Aorta (tissue), 5 donors: ENCODE data around the gene PLBD2. TPM values are rescaled to one million over a fixed set of nuclear protein-coding genes. Genes with fewer than 3 reads are reported as not detected.

Source experiments
- ATAC-seq: fragments of 200-7000 bp; cut with Tn5 transposase; one replicate; pipeline ENCODE4 v1.9.1; 2022; ENCODE audit warnings: moderate library complexity; ENCODE audit not compliant: low FRiP score
- DNase-seq, 2 donors: peaks; one replicate each; pipeline ENCODE4 v3.0.0-alpha.2; 2020
- H3K27ac ChIP-seq, 2 donors: one replicate each; pipeline ENCODE4 v1.5.1; 2013; ENCODE audit warnings: low read length in 2 of 2, mild to moderate bottlenecking in 2 of 2, moderate library complexity in 2 of 2, control low read depth in 1 of 2, inconsistent platforms in 1 of 2, low read depth in 1 of 2
- H3K27me3 ChIP-seq, 2 donors: one replicate each; pipeline ENCODE4 v1.6.1; 2013; ENCODE audit warnings: control low read depth in 1 of 2, low read length in 1 of 2, mild to moderate bottlenecking in 1 of 2, moderate library complexity in 1 of 2; ENCODE audit not compliant: insufficient read depth in 2 of 2, control insufficient read depth in 1 of 2
- H3K36me3 ChIP-seq, 2 donors: one replicate each; pipeline ENCODE4 v1.6.1; 2013; ENCODE audit warnings: control low read depth in 1 of 2, low read length in 1 of 2, mild to moderate bottlenecking in 1 of 2; ENCODE audit not compliant: insufficient read depth in 2 of 2, control insufficient read depth in 1 of 2
- H3K4me1 ChIP-seq, 2 donors: one replicate each; pipeline ENCODE4 v1.6.1; 2013; ENCODE audit warnings: low read length in 2 of 2, control low read depth in 1 of 2, mild to moderate bottlenecking in 1 of 2, moderate library complexity in 1 of 2; ENCODE audit not compliant: insufficient read depth in 2 of 2, control insufficient read depth in 1 of 2
- H3K4me3 ChIP-seq, 2 donors: one replicate each; pipeline ENCODE4 v1.5.1; 2013; ENCODE audit warnings: low read length in 2 of 2, control low read depth in 1 of 2, mild to moderate bottlenecking in 1 of 2
- H3K9me3 ChIP-seq: one replicate; pipeline ENCODE4 v1.6.1; 2013; ENCODE audit warnings: mild to moderate bottlenecking, low read length; ENCODE audit not compliant: control insufficient read depth
- WGBS, 2 donors: extraction: QIAGEN DNeasy Blood & Tissue Kit; methylation state at CpG; one replicate each; pipeline ENCODE4 v1.1.7; 2013; 5-methylcytosine and 5-hydroxymethylcytosine counted together
- intact Hi-C, 2 donors: fragments of 100-400 bp; cut with DNase I; formaldehyde crosslinking; loops; one replicate each; pipeline versions ENCODE4 v1.14.2 to v1.15.0; 2022
- polyA plus RNA-seq, 2 donors: library from polyadenylated mRNA; stranded (reverse); fragments of 200-250 nt; gene quantifications; one replicate each; pipeline ENCODE4 v1.2.3, GENCODE V29; 2013
- total RNA-seq, 2 donors: library from RNA; stranded (reverse); fragmentation: NEBNext Ultra II Directional; extraction: Animal tissue kit (Norgen Biotek cat#: 25700); gene quantifications; one replicate each; pipeline ENCODE4 v1.2.1, GENCODE V29; 2021
- donor health status: healthy with polysubstance abuse.
- donor health status: Bipolar disorder and iron deficiency.
- donor health status: DM: no; HTN: no; CAD: no.
- donor health status: DM: no; HTN: no; CAD: no.
- donor health status: DM: yes; HTN: yes; CAD: no.

PLBD2 gene
- total and polyA plus RNA-seq, 4 donors: 11.6 to 76.1 (median 46.1) TPM

GRCh38 chr12:113385282-113385882 is 27.0 kb downstream of the PLBD2 start:
- no peaks in the 10 kb centered on the region for H3K27me3 ChIP-seq
- intact Hi-C loops: no loop called here
- DNase-seq: no peak
- 85 to 98% methylated on average over 6 of the region's 6 CpGs for WGBS, 2 donors
- ATAC-seq: no peak
- peaks cover 3 to 13% of the 10 kb centered on the region in 2 donors for H3K36me3 ChIP-seq
- no peaks in the 10 kb centered on the region for H3K9me3 ChIP-seq
- no peaks in the 10 kb centered on the region for H3K4me1 ChIP-seq
- no peak overlapping the region for H3K27ac ChIP-seq
- H3K4me3 ChIP-seq: no peak overlapping the region

GRCh38 chr12:113386866-113387566 is 28.6 kb downstream of the PLBD2 start:
- DNase-seq (no peak), ATAC-seq (no peak)
- H3K27ac ChIP-seq: no peak overlapping the region
- no peak overlapping the region for H3K4me3 ChIP-seq
- H3K9me3 ChIP-seq: no peaks in the 10 kb centered on the region
- WGBS, 2 donors: 95 to 97% methylated on average over 12 of the region's 12 CpGs
- H3K4me1 ChIP-seq: no peaks in the 10 kb centered on the region
- intact Hi-C loops: no loop called here
- H3K27me3 ChIP-seq: no peaks in the 10 kb centered on the region
- H3K36me3 ChIP-seq: peaks cover 3 to 11% of the 10 kb centered on the region in 2 donors

GRCh38 chr12:113387631-113388030 is 29.2 kb downstream of the PLBD2 start:
- DNase-seq: no peak
- intact Hi-C loops: no loop called here
- no peak for ATAC-seq

GRCh38 chr12:113388351-113388750 is 30.0 kb downstream of the PLBD2 start:
- Histone ChIP-seq H3K4me3 (no peak overlapping the region), H3K9me3 (no peaks in the 10 kb centered on the region), H3K27ac (no peak overlapping the region), H3K4me1 (no peaks in the 10 kb centered on the region), H3K36me3 (peaks cover 3 to 11% of the 10 kb centered on the region in 2 donors), H3K27me3 (no peaks in the 10 kb centered on the region)
- intact Hi-C loops: no loop called here
- no peak for ATAC-seq
- DNase-seq: no peak
- 93 to 95% methylated on average over 14 of the region's 14 CpGs for WGBS, 2 donors

More at GRCh38 chr12:113387631-113388030, 29.2 kb downstream of the PLBD2 start:
- no peak overlapping the region for H3K27ac ChIP-seq
- peaks cover 3 to 11% of the 10 kb centered on the region in 2 donors for H3K36me3 ChIP-seq
- 88 to 93% methylated on average over 11 of the region's 11 CpGs for WGBS, 2 donors
- H3K27me3 ChIP-seq: no peaks in the 10 kb centered on the region
- H3K4me3 ChIP-seq: no peak overlapping the region
- no peaks in the 10 kb centered on the region for H3K9me3 ChIP-seq
- no peaks in the 10 kb centered on the region for H3K4me1 ChIP-seq

GRCh38 chr12:113390064-113391043 is 32.0 kb downstream of the PLBD2 start:
- no peaks in the 10 kb centered on the region for H3K9me3 ChIP-seq
- H3K4me3 ChIP-seq: no peak overlapping the region
- H3K4me1 ChIP-seq: no peaks in the 10 kb centered on the region
- WGBS, 2 donors: 93 to 94% methylated on average over 6 of the region's 6 CpGs
- H3K27me3 ChIP-seq: no peaks in the 10 kb centered on the region
- intact Hi-C loops: no loop called here
- peaks cover 0 to 8% of the 10 kb centered on the region in 2 donors for H3K36me3 ChIP-seq
- no peak overlapping the region for H3K27ac ChIP-seq
- DNase-seq (no peak), ATAC-seq (no peak)

GRCh38 chr12:113391145-113391544 is 32.8 kb downstream of the PLBD2 start:
- ATAC-seq: no peak
- no peak overlapping the region for H3K27ac ChIP-seq
- H3K27me3 ChIP-seq: no peaks in the 10 kb centered on the region
- peaks cover 0 to 8% of the 10 kb centered on the region in 2 donors for H3K36me3 ChIP-seq
- H3K9me3 ChIP-seq: no peaks in the 10 kb centered on the region
- WGBS, 2 donors: 91 to 95% methylated on average over 3 of the region's 3 CpGs
- intact Hi-C loops: no loop called here
- no peaks in the 10 kb centered on the region for H3K4me1 ChIP-seq
- H3K4me3 ChIP-seq: no peak overlapping the region
- no peak for DNase-seq

GRCh38 chr12:113391650-113392337 is 33.4 kb downstream of the PLBD2 start:
- peaks cover 0 to 8% of the 10 kb centered on the region in 2 donors for H3K36me3 ChIP-seq
- H3K4me3 ChIP-seq: no peak overlapping the region
- no peak overlapping the region for H3K27ac ChIP-seq
- intact Hi-C loops: no loop called here
- no peaks in the 10 kb centered on the region for H3K9me3 ChIP-seq
- H3K27me3 ChIP-seq: no peaks in the 10 kb centered on the region
- no peaks in the 10 kb centered on the region for H3K4me1 ChIP-seq
- WGBS, 2 donors: 90 to 91% methylated on average over 9 of the region's 9 CpGs
- ATAC-seq: no peak
- no peak for DNase-seq

GRCh38 chr12:113392520-113392919 is 34.1 kb downstream of the PLBD2 start:
- no peak for ATAC-seq
- intact Hi-C loops: no loop called here
- peaks cover 0 to 8% of the 10 kb centered on the region in 2 donors for H3K36me3 ChIP-seq

More at GRCh38 chr12:113392520-113392919, 34.1 kb downstream of the PLBD2 start:
- WGBS, 2 donors: 84 to 89% methylated on average over 7 of the region's 7 CpGs
- H3K4me1 ChIP-seq: no peaks in the 10 kb centered on the region
- DNase-seq: no peak
- no peak overlapping the region for H3K4me3 ChIP-seq
- no peaks in the 10 kb centered on the region for H3K27me3 ChIP-seq
- H3K9me3 ChIP-seq: no peaks in the 10 kb centered on the region
- no peak overlapping the region for H3K27ac ChIP-seq
